Natural killer cell (primary cell): ENCODE results near the gene IL13RA2. TPM values are rescaled to one million over a fixed set of nuclear protein-coding genes. Genes with fewer than 3 reads are reported as not detected.

ENCODE experiments used
- ATAC-seq, 3 donors: fragments of 150-1000 bp in 2 of 3; fragments of 200-7000 bp in 1 of 3; cut with Tn5 transposase; 1 replicate in 1 of 3; 2 replicates in 2 of 3; pipeline ENCODE4 v1.10.0; 2021; ENCODE audit warnings: mild to moderate bottlenecking in 2 of 3, moderate library complexity in 2 of 3
- DNase-seq, 2 donors: peaks; one replicate each; pipeline versions ENCODE4 v3.0.0 to v3.0.0-alpha.2; 2013 to 2021; ENCODE audit warnings: mixed read lengths in 1 of 2
- H3K27ac ChIP-seq: one replicate; pipeline ENCODE4 v1.5.1; 2013; ENCODE audit warnings: mild to moderate bottlenecking, low read length
- H3K27me3 ChIP-seq: one replicate; pipeline ENCODE4 v1.6.1; 2013; ENCODE audit warnings: low read length; ENCODE audit not compliant: control insufficient read depth, insufficient read depth
- H3K36me3 ChIP-seq: one replicate; pipeline ENCODE4 v1.6.1; 2013; ENCODE audit warnings: low read length; ENCODE audit not compliant: control insufficient read depth, insufficient read depth
- H3K4me1 ChIP-seq: one replicate; pipeline ENCODE4 v1.6.1; 2013; ENCODE audit warnings: low read length; ENCODE audit not compliant: control insufficient read depth, insufficient read depth
- H3K4me3 ChIP-seq: one replicate; pipeline ENCODE4 v1.5.1; 2013; ENCODE audit warnings: low read length
- H3K9me3 ChIP-seq: one replicate; pipeline ENCODE4 v1.6.1; 2013; ENCODE audit warnings: low read length; ENCODE audit not compliant: control insufficient read depth, insufficient read depth
- H3K27ac Mint-ChIP-seq, 2 donors: one replicate each; pipeline ENCODE4 v1.8.0; 2022; ENCODE audit warnings: mild to moderate bottlenecking in 2 of 2, mixed read lengths in 2 of 2, moderate library complexity in 1 of 2
- H3K27me3 Mint-ChIP-seq, 2 donors: one replicate each; pipeline ENCODE4 v1.8.0; 2022; ENCODE audit warnings: low read depth in 2 of 2, mixed read lengths in 2 of 2
- H3K36me3 Mint-ChIP-seq: one replicate; pipeline ENCODE4 v1.8.0; 2022; ENCODE audit warnings: mixed read lengths
- H3K4me1 Mint-ChIP-seq, 2 donors: one replicate each; pipeline ENCODE4 v1.8.0; 2022; ENCODE audit warnings: mixed read lengths in 2 of 2
- H3K4me3 Mint-ChIP-seq: one replicate; pipeline ENCODE4 v1.8.0; 2022; ENCODE audit warnings: mild to moderate bottlenecking, moderate library complexity, mixed read lengths
- H3K9me3 Mint-ChIP-seq, 2 donors: one replicate each; pipeline ENCODE4 v1.8.0; 2022; ENCODE audit warnings: mixed read lengths in 2 of 2
- CTCF ChIP-seq: fragments of 200-600 bp; IDR thresholded peaks from one replicate; pipeline ENCODE4 v1.8.0; 2022; ENCODE audit warnings: antibody characterized with exemption
- WGBS: methylation state at CpG from one replicate; pipeline ENCODE4 v1.1.7; 2013; ENCODE audit warnings: missing lambda C conversion rate; ENCODE audit not compliant: insufficient coverage; 5-methylcytosine and 5-hydroxymethylcytosine counted together
- intact Hi-C: fragments of 100-400 bp; cut with micrococcal nuclease; formaldehyde crosslinking; loops from one replicate; pipeline ENCODE4 v1.14.2; 2022
- total RNA-seq, 4 donors: library from RNA; stranded (reverse); fragments of 120-200 nt in 1 of 4; gene quantifications; one replicate each; pipeline versions ENCODE4 v1.2.3 to v1.2.4, GENCODE V29; 2013 to 2022

Gene IL13RA2
- total RNA-seq, 3 donors from 2014 or later (not counting 1 experiment from before 2014, with no cell fraction given) = not detected

DNA sequence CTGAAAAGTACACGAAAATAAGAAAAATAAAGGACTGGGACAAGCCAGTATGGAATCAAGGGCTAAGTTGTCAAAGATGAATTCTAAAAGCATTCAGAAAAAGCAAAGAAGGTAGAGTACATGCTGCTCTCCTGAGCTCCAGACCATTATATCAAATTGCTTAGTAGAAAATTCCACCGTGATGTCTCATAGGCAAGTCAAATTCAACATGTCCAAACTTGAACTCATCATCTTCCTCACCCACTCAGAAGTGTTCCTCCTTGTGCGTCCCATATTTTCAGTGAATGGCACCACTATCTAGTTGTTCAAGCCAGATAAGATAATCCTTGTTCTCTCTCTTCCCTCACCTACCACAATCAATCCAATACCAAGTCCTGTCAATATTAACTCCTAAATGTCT lies 37.5 kb upstream of the IL13RA2 start:
- Mint-ChIP-seq H3K36me3 (no peaks in the 10 kb centered on the region), H3K4me3 (no peak overlapping the region), H3K27ac (no peak overlapping the region), H3K4me1 (no peaks in the 10 kb centered on the region), H3K27me3 (peaks cover 0 to 12% of the 10 kb centered on the region in 2 donors), H3K9me3 (peaks cover 0 to 4% of the 10 kb centered on the region in 2 donors)
- Histone ChIP-seq H3K4me3 (no peak overlapping the region), H3K27me3 (no peaks in the 10 kb centered on the region), H3K36me3 (no peaks in the 10 kb centered on the region), H3K27ac (no peak overlapping the region), H3K9me3 (no peaks in the 10 kb centered on the region), H3K4me1 (no peaks in the 10 kb centered on the region)
- 94% methylated on average over 3 of the region's 3 CpGs for WGBS
- DNase-seq (no peak), ATAC-seq (no peak)
- no peak for TF ChIP-seq CTCF
- intact Hi-C loops = no loop called here

DNA sequence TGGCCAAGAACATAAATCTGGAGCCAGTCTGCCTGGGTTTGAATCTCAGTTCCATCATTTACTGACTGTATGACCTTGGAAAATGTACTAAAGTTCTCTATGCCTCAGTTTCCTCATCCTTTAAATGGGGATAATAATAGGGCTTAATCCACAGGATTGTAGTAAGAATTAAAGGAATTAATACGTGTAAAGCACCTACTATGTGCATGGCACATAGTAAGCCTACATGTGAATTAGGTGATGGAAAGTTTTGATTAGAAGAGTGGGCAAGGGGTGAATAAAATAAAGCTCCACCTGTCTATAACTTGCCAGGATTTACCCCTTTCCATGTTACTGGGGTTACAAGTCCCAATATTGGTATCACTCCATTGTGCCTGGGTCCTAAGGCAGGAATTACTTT lies 35.8 kb upstream of the IL13RA2 start:
- no peak for TF ChIP-seq CTCF
- H3K27ac ChIP-seq = no peak overlapping the region

GRCh38 chrX:115047715-115048114 lies 30.3 kb upstream of the IL13RA2 start:
- intact Hi-C loops = no loop called here
- Histone ChIP-seq H3K4me3 (no peak overlapping the region), H3K4me1 (no peaks in the 10 kb centered on the region), H3K36me3 (no peaks in the 10 kb centered on the region), H3K27me3 (no peaks in the 10 kb centered on the region), H3K27ac (no peak overlapping the region), H3K9me3 (no peaks in the 10 kb centered on the region)
- Mint-ChIP-seq H3K27ac (no peak overlapping the region), H3K4me3 (no peak overlapping the region), H3K36me3 (no peaks in the 10 kb centered on the region), H3K27me3 (peaks cover 0 to 7% of the 10 kb centered on the region in 2 donors), H3K4me1 (peaks cover 5% of the 10 kb centered on the region in 2 donors), H3K9me3 (peaks cover 0 to 2% of the 10 kb centered on the region in 2 donors)
- no peak for ATAC-seq
- DNase-seq = no peak
- no peak for TF ChIP-seq CTCF

More for the DNA sequence above, 35.8 kb upstream of the IL13RA2 start:
- no peak for ATAC-seq
- no peaks in the 10 kb centered on the region for H3K36me3 Mint-ChIP-seq
- no peak overlapping the region for H3K27ac Mint-ChIP-seq
- DNase-seq = no peak
- no peak overlapping the region for H3K4me3 Mint-ChIP-seq
- peaks cover 0 to 9% of the 10 kb centered on the region in 2 donors for H3K27me3 Mint-ChIP-seq
- Histone ChIP-seq H3K4me1 (no peaks in the 10 kb centered on the region), H3K9me3 (no peaks in the 10 kb centered on the region), H3K36me3 (no peaks in the 10 kb centered on the region), H3K27me3 (no peaks in the 10 kb centered on the region), H3K4me3 (no peak overlapping the region)
- 40% methylated on average over 1 of the region's 1 CpG for WGBS
- peaks cover 0 to 4% of the 10 kb centered on the region in 2 donors for H3K9me3 Mint-ChIP-seq
- intact Hi-C loops = no loop called here
- H3K4me1 Mint-ChIP-seq = no peaks in the 10 kb centered on the region

- Histone ChIP-seq H3K27ac (no peak overlapping the region), H3K36me3 (no peaks in the 10 kb centered on the region), H3K4me1 (no peaks in the 10 kb centered on the region), H3K4me3 (no peak overlapping the region), H3K9me3 (no peaks in the 10 kb centered on the region), H3K27me3 (no peaks in the 10 kb centered on the region)
- Mint-ChIP-seq H3K9me3 (peaks cover 0 to 2% of the 10 kb centered on the region in 2 donors), H3K36me3 (no peaks in the 10 kb centered on the region), H3K4me3 (no peak overlapping the region), H3K27me3 (peaks cover 0 to 7% of the 10 kb centered on the region in 2 donors), H3K27ac (no peak overlapping the region), H3K4me1 (peaks cover 5% of the 10 kb centered on the region in 2 donors)
- DNase-seq = no peak
- intact Hi-C loops = no loop called here
- no peak for TF ChIP-seq CTCF
- ATAC-seq = no peak
Observed at GRCh38 chrX:115047181-115047580, 29.8 kb upstream of the IL13RA2 start.
